Measurements from ENCODE around the gene HOXA1. TPM values are rescaled to one million over a fixed set of nuclear protein-coding genes. Genes with fewer than 3 reads are reported as not detected.
A peak's percentile ranks its signal among the peaks of the same experiment; 100 is the strongest.

HOXA1 gene
- total RNA-seq, 1 experiment from 2014 or later = 1.4 TPM

DNA sequence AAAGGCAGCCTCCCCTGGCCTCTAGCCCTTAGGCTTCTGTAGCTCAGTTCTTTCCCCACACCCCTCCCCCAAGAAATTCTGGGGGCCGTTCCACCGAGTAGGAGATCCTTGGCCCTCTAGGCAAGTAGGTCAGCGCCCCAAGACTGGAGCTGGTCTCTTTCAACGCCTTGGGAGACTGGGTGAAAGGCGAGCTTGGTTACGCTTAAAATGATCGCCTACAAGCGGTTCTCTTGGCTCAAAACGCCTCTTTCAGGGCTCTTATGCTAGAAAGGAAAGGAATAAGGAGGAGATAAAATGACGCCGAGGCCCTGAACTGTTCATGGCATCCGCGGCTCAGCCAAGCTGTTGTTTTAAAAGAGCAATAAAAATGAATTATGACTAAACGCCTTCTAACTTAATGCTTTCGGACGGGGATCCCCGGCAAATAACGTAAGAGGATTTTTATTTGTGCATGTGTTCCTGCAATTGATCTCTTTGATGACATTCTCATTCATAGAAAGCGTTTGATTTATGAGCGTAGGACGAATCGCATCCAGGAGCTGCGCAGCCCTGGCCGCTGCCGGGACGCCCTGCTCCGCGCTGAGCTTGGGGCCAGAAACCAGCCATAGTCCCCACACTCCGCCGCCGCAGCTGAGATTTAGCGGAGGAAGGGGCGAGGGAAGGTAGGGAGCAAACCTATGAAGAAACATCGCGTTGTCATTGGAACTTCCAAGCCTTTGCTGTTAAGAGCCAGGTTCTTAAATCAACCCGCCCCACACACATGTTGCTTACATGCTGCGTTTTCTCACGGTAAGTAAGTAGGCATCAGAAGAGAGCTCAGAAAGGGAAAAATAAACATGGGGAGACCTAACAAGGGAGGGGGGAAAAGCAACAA, 3.0 kb upstream of the HOXA1 start:
- Histone ChIP-seq H3K36me3 (ENCODE audit: low read depth, low read length) (peaks cover 14% of the 10 kb centered on the region; the same call in 1 of the 2 replicates), H3K4me3 (ENCODE audit: low read length) (peak overlapping the region; percentile 84), H3K27ac (ENCODE audit: low read length) (peak overlapping the region; percentile 88), H3K4me1 (ENCODE audit: insufficient read depth, low read length) (peaks cover 23% of the 10 kb centered on the region), H3F3A (ENCODE audit: low read length, unreplicated experiment) (no peaks in the 10 kb centered on the region), H3K79me2 (ENCODE audit: low read length) (peaks cover 52% of the 10 kb centered on the region), H3K9ac (ENCODE audit: low read length) (peak overlapping the region; percentile 79), H3K9me2 (replicated peaks; ENCODE audit: low read length) (no peaks in the 10 kb centered on the region), H3K4me2 (ENCODE audit: low read length) (peak overlapping the region; percentile 94), H3K27me3 (ENCODE audit: low read length) (no peaks in the 10 kb centered on the region), H3K9me3 (ENCODE audit: low read length) (no peaks in the 10 kb centered on the region), H2AFZ (ENCODE audit: low read length) (peak overlapping the region; percentile 58), H4K20me1 (ENCODE audit: low read length) (no peaks in the 10 kb centered on the region)
- TSS peak; percentile 1 for BruUV-seq (replicated peaks)
- intact Hi-C loops (cut with micrococcal nuclease) = loop anchor here (1.0 to 2.0 kb wide), 8 partner anchors 11 to 244 kb away; partner anchors contain the start of genes HOXA3 and SKAP2
- peak; percentile 59 for DNase-seq
- CTCF ChIA-PET = interaction anchor here (0.6 to 1.1 kb wide), 5 partner anchors 12 to 255 kb away, joined by 3 to 5 read pairs (median 4); partner anchors contain the start of gene HOXA4
- POLR2A ChIA-PET (ENCODE audit: unreplicated experiment) = interaction anchor here (0.5 to 1.3 kb wide), 8 partner anchors 12 to 306 kb away, joined by 3 to 9 read pairs (median 4); no protein-coding TSS in a partner anchor
- peak; percentile 30 for ATAC-seq
- TF ChIP-seq CTCF (conservative IDR thresholded peaks at IDR 0.05; ENCODE audit: low read depth, low read length) (no peak), EZH2phosphoT487 (IDR thresholded peaks at IDR 0.05; ENCODE audit: borderline replicate concordance, low read length) (no peak), EZH2 (IDR thresholded peaks at IDR 0.05; ENCODE audit: low read length, unreplicated experiment) (no peak)

- Histone ChIP-seq H3K27ac (ENCODE audit: low read length) (peak overlapping the region; percentile 88), H3F3A (ENCODE audit: low read length, unreplicated experiment) (no peaks in the 10 kb centered on the region), H3K4me1 (ENCODE audit: insufficient read depth, low read length) (peaks cover 32% of the 10 kb centered on the region), H4K20me1 (ENCODE audit: low read length) (no peaks in the 10 kb centered on the region), H3K4me2 (ENCODE audit: low read length) (peak overlapping the region; percentile 94), H3K9ac (ENCODE audit: low read length) (peak overlapping the region; percentile 79), H3K4me3 (ENCODE audit: low read length) (peak overlapping the region; percentile 84), H3K9me2 (replicated peaks; ENCODE audit: low read length) (no peaks in the 10 kb centered on the region), H3K36me3 (ENCODE audit: low read depth, low read length) (peaks cover 14% of the 10 kb centered on the region; the same call in 1 of the 2 replicates), H3K27me3 (ENCODE audit: low read length) (no peaks in the 10 kb centered on the region), H3K79me2 (ENCODE audit: low read length) (peaks cover 52% of the 10 kb centered on the region), H3K9me3 (ENCODE audit: low read length) (no peaks in the 10 kb centered on the region), H2AFZ (ENCODE audit: low read length) (peak overlapping the region; percentile 64; the same call in 1 of the 2 replicates)
- CTCF ChIA-PET = interaction anchor here (1.1 kb wide), 2 partner anchors 13 to 254 kb away, joined by 4 to 5 read pairs; no protein-coding TSS in a partner anchor
- DNase-seq = peak; percentile 58
- no peak for TF ChIP-seq CTCF (conservative IDR thresholded peaks at IDR 0.05; ENCODE audit: low read depth, low read length)
- no peak for TF ChIP-seq EZH2phosphoT487 (IDR thresholded peaks at IDR 0.05; ENCODE audit: borderline replicate concordance, low read length)
- TF ChIP-seq EZH2 (IDR thresholded peaks at IDR 0.05; ENCODE audit: low read length, unreplicated experiment) = no peak
- TSS peak; percentile 34 for BruUV-seq (replicated peaks)
- ATAC-seq = peak; percentile 21
- POLR2A ChIA-PET (ENCODE audit: unreplicated experiment) = interaction anchor here (0.5 to 1.3 kb wide), 6 partner anchors 17 to 305 kb away, joined by 3 to 9 read pairs (median 4); partner anchors contain the start of gene HOXA10
- intact Hi-C loops (cut with micrococcal nuclease) = loop anchor here (1.0 to 2.0 kb wide), 8 partner anchors 12 to 243 kb away; partner anchors contain the start of gene SKAP2
These were observed 2.1 kb upstream of the HOXA1 start for GRCh38 chr7:27097686-27098577.

Data from PC-3 (cell line).